ENCODE data around the gene GATAD2A.

- no peak for TF ChIP-seq CTCF (IDR thresholded peaks at IDR 0.05; ENCODE audit: low read depth, low read length, missing input control)
- no peak for TF ChIP-seq RAD21 (IDR thresholded peaks at IDR 0.05)
- no peak for TF ChIP-seq GABPA (IDR thresholded peaks at IDR 0.05 in 1 of 2, conservative IDR thresholded peaks at IDR 0.05 in 1 of 2)
- TF ChIP-seq MAX (IDR thresholded peaks at IDR 0.05), result no peak
- no peak for TF ChIP-seq TAF1 (conservative IDR thresholded peaks at IDR 0.05)
- no peak for TF ChIP-seq JUND (IDR thresholded peaks at IDR 0.05)
- no peak for TF ChIP-seq SP1 (IDR thresholded peaks at IDR 0.05)
- TF ChIP-seq ATF3 (IDR thresholded peaks at IDR 0.05), result no peak
- TF ChIP-seq YY1 (IDR thresholded peaks at IDR 0.05), result no peak
- TF ChIP-seq REST (IDR thresholded peaks at IDR 0.05), result no peak
- no peak for TF ChIP-seq FOXA2 (IDR thresholded peaks at IDR 0.05)
- no peak for TF ChIP-seq RXRA (IDR thresholded peaks at IDR 0.05)
- no peak for TF ChIP-seq ZBTB33 (IDR thresholded peaks at IDR 0.05)
- TF ChIP-seq HNF4A (conservative IDR thresholded peaks at IDR 0.05), result no peak
Observed at GRCh38 chr19:19551853-19552192, 146.3 kb downstream of the GATAD2A start.
